PFSK-1 (cell line): Measurements from ENCODE around the gene WNT4.

Source experiments
- FOXP2 ChIP-seq: optimal IDR thresholded peaks from 2 replicates; pipeline ENCODE3; 2011; ENCODE audit warnings: borderline replicate concordance, control low read depth, inconsistent platforms; ENCODE audit not compliant: insufficient read depth; ENCODE audit errors: extremely low read length, extremely low read depth
- POLR2AphosphoS5 ChIP-seq: IDR thresholded peaks from 2 replicates; pipeline ENCODE4 v1.6.1; 2012; ENCODE audit warnings: low read depth, mild to moderate bottlenecking, control low read depth, low read length, moderate library complexity
- SIN3A ChIP-seq: IDR thresholded peaks from 2 replicates; pipeline ENCODE4 v1.6.1; 2012; ENCODE audit warnings: mild to moderate bottlenecking, low read length, moderate library complexity, borderline replicate concordance; ENCODE audit not compliant: insufficient read depth
- TAF1 ChIP-seq: IDR thresholded peaks from 2 replicates; pipeline ENCODE4 v1.6.1; 2012; ENCODE audit warnings: low read length, control low read depth, borderline replicate concordance; ENCODE audit not compliant: insufficient read depth
- TF ChIP-seq, protein P1 (sequence below), 2 experiments: IDR thresholded peaks; 2 replicates each; pipeline versions ENCODE4 v1.6.1 to v1.8.0; 2011 to 2012; ENCODE audit warnings: low read depth in 2 of 2, low read length in 2 of 2, control low read depth in 1 of 2, inconsistent platforms in 1 of 2, mild to moderate bottlenecking in 1 of 2, moderate library complexity in 1 of 2; ENCODE audit not compliant: insufficient read depth in 1 of 2

WNT4 gene

DNA sequence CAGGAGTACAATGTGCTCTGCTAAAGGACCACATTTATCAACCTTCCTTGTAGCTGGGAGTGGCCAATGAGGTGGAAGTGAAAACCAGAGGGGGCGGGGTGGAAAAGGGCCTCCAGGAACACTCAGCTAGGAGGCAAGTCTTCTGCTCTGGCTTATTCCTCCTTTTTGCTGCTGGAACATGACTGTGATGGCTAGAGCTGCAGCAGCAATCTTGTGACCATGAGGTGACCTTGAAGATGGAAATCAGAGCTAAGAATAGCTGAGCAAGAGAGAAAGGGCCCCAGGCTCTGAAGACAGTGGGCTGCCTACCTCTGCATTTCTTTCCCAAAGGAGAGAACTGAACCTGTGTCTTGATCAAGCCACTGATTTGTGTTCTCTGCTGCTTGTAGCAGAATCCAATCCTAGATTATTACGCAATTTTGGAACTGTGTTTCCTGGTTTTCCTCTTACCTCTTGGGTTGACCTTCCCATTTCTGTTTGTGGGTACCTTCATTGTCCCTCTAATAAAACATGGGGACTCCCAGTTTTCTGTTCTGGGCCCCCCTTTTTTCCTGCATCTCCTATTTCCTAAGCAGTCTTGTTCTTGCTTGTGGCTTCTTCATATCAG, 36.4 kb upstream of the WNT4 start:
- TF ChIP-seq, protein P1, sequence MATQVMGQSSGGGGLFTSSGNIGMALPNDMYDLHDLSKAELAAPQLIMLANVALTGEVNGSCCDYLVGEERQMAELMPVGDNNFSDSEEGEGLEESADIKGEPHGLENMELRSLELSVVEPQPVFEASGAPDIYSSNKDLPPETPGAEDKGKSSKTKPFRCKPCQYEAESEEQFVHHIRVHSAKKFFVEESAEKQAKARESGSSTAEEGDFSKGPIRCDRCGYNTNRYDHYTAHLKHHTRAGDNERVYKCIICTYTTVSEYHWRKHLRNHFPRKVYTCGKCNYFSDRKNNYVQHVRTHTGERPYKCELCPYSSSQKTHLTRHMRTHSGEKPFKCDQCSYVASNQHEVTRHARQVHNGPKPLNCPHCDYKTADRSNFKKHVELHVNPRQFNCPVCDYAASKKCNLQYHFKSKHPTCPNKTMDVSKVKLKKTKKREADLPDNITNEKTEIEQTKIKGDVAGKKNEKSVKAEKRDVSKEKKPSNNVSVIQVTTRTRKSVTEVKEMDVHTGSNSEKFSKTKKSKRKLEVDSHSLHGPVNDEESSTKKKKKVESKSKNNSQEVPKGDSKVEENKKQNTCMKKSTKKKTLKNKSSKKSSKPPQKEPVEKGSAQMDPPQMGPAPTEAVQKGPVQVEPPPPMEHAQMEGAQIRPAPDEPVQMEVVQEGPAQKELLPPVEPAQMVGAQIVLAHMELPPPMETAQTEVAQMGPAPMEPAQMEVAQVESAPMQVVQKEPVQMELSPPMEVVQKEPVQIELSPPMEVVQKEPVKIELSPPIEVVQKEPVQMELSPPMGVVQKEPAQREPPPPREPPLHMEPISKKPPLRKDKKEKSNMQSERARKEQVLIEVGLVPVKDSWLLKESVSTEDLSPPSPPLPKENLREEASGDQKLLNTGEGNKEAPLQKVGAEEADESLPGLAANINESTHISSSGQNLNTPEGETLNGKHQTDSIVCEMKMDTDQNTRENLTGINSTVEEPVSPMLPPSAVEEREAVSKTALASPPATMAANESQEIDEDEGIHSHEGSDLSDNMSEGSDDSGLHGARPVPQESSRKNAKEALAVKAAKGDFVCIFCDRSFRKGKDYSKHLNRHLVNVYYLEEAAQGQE (IDR thresholded peaks at IDR 0.05; ENCODE audit: insufficient read depth in 1 of 2, low read depth in 2 of 2, low read length in 2 of 2), result no peak
- TF ChIP-seq POLR2AphosphoS5 (no peak), TAF1 (no peak), FOXP2 (no peak), SIN3A (no peak)

DNA sequence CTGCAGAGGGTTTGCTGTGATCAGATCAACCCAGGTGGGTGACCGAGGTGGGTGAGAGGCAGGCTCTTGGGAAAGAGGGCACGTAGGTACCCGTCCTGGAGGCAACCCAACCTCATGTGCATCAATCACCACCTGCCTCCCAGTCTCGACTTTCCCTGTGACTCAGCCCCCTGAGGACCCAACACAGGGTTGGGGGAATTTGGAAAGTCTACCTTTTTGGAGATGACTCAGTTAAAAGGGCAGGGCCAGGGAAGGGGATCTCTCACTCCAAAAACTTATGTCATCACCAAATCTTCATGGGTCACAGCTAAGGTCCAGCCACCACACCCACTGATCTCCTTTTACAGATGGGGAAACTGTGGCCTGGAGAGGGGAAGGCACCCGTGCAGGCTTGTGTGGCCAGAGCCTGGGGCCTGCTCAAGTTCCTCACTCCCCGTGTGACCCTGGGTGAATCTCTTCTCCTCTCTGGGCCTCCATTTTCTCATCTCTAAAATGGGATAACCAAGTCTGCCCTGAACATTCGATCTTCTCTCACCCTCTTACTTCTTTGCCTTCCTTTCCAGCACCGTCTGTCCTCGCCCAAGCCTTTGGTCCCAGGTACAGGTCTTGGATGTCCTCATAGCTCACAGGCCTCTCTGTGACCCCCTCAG, 34.6 kb upstream of the WNT4 start:
- no peak for TF ChIP-seq POLR2AphosphoS5
- TF ChIP-seq, protein P1 (IDR thresholded peaks at IDR 0.05; ENCODE audit: insufficient read depth in 1 of 2, low read depth in 2 of 2, low read length in 2 of 2), result no peak
- TF ChIP-seq TAF1, result no peak
- TF ChIP-seq FOXP2, result no peak
- TF ChIP-seq SIN3A, result no peak

DNA sequence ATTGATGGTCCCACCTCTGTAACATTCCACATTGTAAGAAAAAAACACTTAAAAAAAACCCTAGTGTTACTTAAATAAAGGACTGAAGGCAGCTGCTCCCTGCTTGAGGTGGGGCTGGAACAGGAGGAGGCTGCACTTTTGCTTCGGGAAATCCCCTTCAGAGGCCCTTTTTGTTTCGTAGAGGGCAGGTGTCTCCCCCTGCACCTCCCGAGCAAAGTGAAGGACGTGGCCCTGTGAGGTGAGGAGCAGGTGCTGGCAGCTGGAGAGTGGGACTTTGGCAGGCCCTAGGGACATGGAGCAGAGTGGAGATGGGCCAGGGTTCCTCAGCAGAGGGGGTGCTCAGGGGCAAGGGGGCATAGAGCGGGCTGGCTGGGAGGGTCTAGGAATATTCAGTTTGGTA, 33.4 kb upstream of the WNT4 start:
- TF ChIP-seq, protein P1 (IDR thresholded peaks at IDR 0.05; ENCODE audit: insufficient read depth in 1 of 2, low read depth in 2 of 2, low read length in 2 of 2), result no peak
- no peak for TF ChIP-seq POLR2AphosphoS5

DNA sequence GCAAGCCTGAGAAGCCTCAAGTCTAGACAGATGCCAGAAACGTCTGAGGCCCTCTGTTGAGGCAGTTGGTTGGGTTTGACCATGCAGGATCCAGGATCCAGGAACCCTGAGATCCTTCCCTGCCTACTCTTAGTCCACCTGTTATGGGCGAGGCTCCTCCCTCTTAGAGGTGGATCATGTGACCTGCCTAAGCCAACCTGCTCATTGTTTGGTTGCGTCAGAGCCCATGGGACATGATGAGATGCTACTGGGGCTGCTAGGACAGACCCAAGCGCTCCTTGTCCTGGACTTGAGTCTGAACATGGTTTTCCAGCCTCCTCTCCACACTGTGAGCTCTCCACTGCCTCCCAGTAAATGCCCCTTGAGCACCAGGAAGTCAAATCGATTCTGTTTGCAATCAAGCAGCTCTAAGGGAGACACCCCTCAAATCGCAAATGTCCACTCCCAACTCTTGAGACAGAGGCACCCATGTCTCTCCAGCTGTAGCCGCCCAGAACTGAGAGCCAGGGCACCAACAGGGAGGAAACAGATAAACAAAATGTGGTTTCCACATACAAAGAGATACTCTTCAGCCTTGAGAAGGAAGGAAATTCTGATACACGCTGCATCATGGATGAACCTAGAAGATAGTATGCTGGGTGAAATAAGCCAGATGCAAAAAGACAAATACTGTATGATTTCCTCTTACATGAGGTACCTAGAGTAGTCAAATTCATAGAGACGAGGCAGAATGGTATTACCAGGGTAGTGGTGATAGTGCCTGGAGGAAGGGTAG, 31.7 kb upstream of the WNT4 start:
- TF ChIP-seq SIN3A, result no peak
- TF ChIP-seq TAF1, result no peak
- TF ChIP-seq, protein P1 (IDR thresholded peaks at IDR 0.05; ENCODE audit: insufficient read depth in 1 of 2, low read depth in 2 of 2, low read length in 2 of 2), result no peak
- TF ChIP-seq FOXP2, result no peak
- TF ChIP-seq POLR2AphosphoS5, result no peak
